T-cell (primary cell): ENCODE data around the gene FOXG1. TPM values are rescaled to one million over a fixed set of nuclear protein-coding genes. Genes with fewer than 3 reads are reported as not detected.

Source experiments
- ATAC-seq, 4 experiments: fragments of 200-7000 bp in 3 of 4; fragments of 150-1000 bp in 1 of 4; cut with Tn5 transposase; replicated peaks in 1 of 4; 1 replicate in 3 of 4; 2 replicates in 1 of 4; pipeline ENCODE4 v1.10.0; 2021; ENCODE audit warnings: moderate library complexity in 3 of 4, mild to moderate bottlenecking in 2 of 4, moderate number of reproducible peaks in 1 of 4
- CTCF ChIA-PET, 2 donors: fragments of 300-600 bp; sonication (Branson Sonifier 250); formaldehyde crosslinking; loops; one replicate each; lab custom pipeline; 2022; ENCODE audit warnings: antibody characterized with exemption in 2 of 2; lab: Charles Lee
- POLR2A ChIA-PET, 2 donors: fragments of 300-600 bp; sonication (Branson Sonifier 250); formaldehyde crosslinking; loops; one replicate each; lab custom pipeline; 2022; ENCODE audit warnings: antibody characterized with exemption in 2 of 2; lab: Charles Lee
- DNase-seq, 35 experiments: peaks; one replicate each; pipeline versions ENCODE4 v3.0.0 to v3.0.0-alpha.2; 2013 to 2023
- H3K27ac ChIP-seq: one replicate; pipeline ENCODE4 v1.5.1; 2013; ENCODE audit warnings: low read length
- H3K27me3 ChIP-seq, 2 experiments: replicated peaks in 1 of 2; 1 replicate in 1 of 2; 2 replicates in 1 of 2; pipeline versions ENCODE4 v1.6.1 to v1.7.0; 2013; ENCODE audit warnings: low read length in 1 of 2, mixed read lengths in 1 of 2; ENCODE audit not compliant: control insufficient read depth in 2 of 2, insufficient read depth in 2 of 2; ENCODE audit errors: extremely low read depth in 1 of 2
- H3K36me3 ChIP-seq, 2 donors: 1 replicate in 1 of 2; 2 replicates in 1 of 2; pipeline versions ENCODE4 v1.6.1 to v1.7.0; 2013; ENCODE audit warnings: low read length in 1 of 2; ENCODE audit not compliant: control insufficient read depth in 2 of 2, insufficient read depth in 1 of 2; ENCODE audit errors: extremely low read depth in 1 of 2
- H3K4me1 ChIP-seq, 2 experiments: 1 replicate in 1 of 2; 2 replicates in 1 of 2; pipeline versions ENCODE4 v1.6.1 to v1.7.0; 2013; ENCODE audit warnings: low read length in 2 of 2, mixed read lengths in 1 of 2; ENCODE audit not compliant: insufficient read depth in 2 of 2, control insufficient read depth in 1 of 2; ENCODE audit errors: extremely low read depth in 1 of 2
- H3K4me3 ChIP-seq, 2 donors: 1 replicate in 1 of 2; 2 replicates in 1 of 2; pipeline versions ENCODE4 v1.5.1 to v1.7.0; 2013; ENCODE audit warnings: mild to moderate bottlenecking in 2 of 2, low read length in 1 of 2, moderate library complexity in 1 of 2; ENCODE audit not compliant: control insufficient read depth in 1 of 2; ENCODE audit errors: extremely low read depth in 1 of 2
- H3K9me3 ChIP-seq: 2 replicates; pipeline ENCODE4 v1.7.0; 2013
- H3K27ac Mint-ChIP-seq, 2 donors: one replicate each; pipeline ENCODE4 v1.8.0; 2020 to 2021; ENCODE audit warnings: mild to moderate bottlenecking in 2 of 2, mixed read lengths in 2 of 2
- H3K27me3 Mint-ChIP-seq, 2 donors: one replicate each; pipeline ENCODE4 v1.8.0; 2021 to 2022; ENCODE audit warnings: mixed read lengths in 2 of 2
- H3K36me3 Mint-ChIP-seq: one replicate; pipeline ENCODE4 v1.8.0; 2021; ENCODE audit warnings: mixed read lengths
- H3K4me1 Mint-ChIP-seq, 3 donors: one replicate each; pipeline ENCODE4 v1.8.0; 2020 to 2022; ENCODE audit warnings: mixed read lengths in 3 of 3, mild to moderate bottlenecking in 1 of 3
- H3K4me3 Mint-ChIP-seq, 3 donors: one replicate each; pipeline ENCODE4 v1.8.0; 2020 to 2022; ENCODE audit warnings: mild to moderate bottlenecking in 3 of 3, mixed read lengths in 3 of 3, moderate library complexity in 3 of 3
- H3K9me3 Mint-ChIP-seq, 3 donors: one replicate each; pipeline ENCODE4 v1.8.0; 2020 to 2022; ENCODE audit warnings: mixed read lengths in 3 of 3
- WGBS: methylation state at CpG from one replicate; pipeline ENCODE4 v1.1.5; 2013; ENCODE audit warnings: missing lambda C conversion rate; ENCODE audit not compliant: insufficient coverage; 5-methylcytosine and 5-hydroxymethylcytosine counted together
- total RNA-seq, 35 experiments: library from RNA in 6 of 35; stranded (reverse) in 6 of 35; fragments of 120-200 nt in 1 of 35; gene quantifications; one replicate each; pipeline versions ENCODE4 v1.2.1 to v1.2.4 and lab custom pipeline; 2013 to 2026

FOXG1 gene
- total RNA-seq, result not detected
- not detected for total RNA-seq (2013)
- 0 to 0.10 (median 0) reads per million in 29 experiments for total RNA-seq (lab: John Stamatoyannopoulos, UW)

GRCh38 chr14:28766469-28766955, at the start of gene FOXG1:
TSS of gene FOXG1 (plus strand) at chr14:28766787. CDS start at chr14:28767280, 493 bp downstream.
- H3K27ac ChIP-seq, result no peak within 1 kb of the TSS
- Mint-ChIP-seq H3K27me3 (peaks cover 52 to 63% of the 10 kb centered on the region in 2 donors), H3K27ac (no peak within 1 kb of the TSS), H3K36me3 (peaks cover 4% of the 10 kb centered on the region), H3K9me3 (no peaks in the 10 kb centered on the region), H3K4me1 (peaks cover 11 to 19% (median 15%) of the 10 kb centered on the region in 3 donors), H3K4me3 (peak within 1 kb of the TSS; percentile 6 to 78 (median 44))
- CTCF ChIA-PET, result no interaction called here
- DNase-seq (no peak), ATAC-seq (no peak)
- peaks cover 0 to 11% of the 10 kb centered on the region in 2 experiments for H3K4me1 ChIP-seq
- H3K36me3 ChIP-seq, result no peaks in the 10 kb centered on the region
- WGBS, result 14% methylated on average over 12 of the region's 58 CpGs
- no peaks in the 10 kb centered on the region for H3K9me3 ChIP-seq
- peak within 1 kb of the TSS in 1 of 2 donors; percentile 54 for H3K4me3 ChIP-seq
- POLR2A ChIA-PET, result no interaction called here
- H3K27me3 ChIP-seq, result peaks cover 10 to 36% of the 10 kb centered on the region in 2 experiments

DNA sequence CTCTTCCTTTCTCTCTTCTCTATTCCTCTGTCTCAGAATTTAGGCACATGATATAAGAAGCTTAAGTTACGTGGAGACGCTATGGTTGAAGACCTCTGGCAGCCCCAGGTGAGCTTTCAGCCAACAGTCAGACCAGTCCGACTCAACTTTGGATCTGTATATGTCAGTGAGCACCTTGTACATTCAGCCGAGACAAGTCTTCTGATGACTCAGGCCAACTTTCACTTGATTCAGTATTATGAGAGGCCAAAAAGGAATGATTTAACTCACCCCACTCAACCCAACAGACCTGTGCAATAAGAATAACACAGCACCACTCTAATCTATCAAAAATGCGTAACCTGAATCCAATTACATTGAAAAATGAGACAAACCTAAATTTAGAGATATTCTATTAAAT, 47.5 kb upstream of the FOXG1 start:
- Mint-ChIP-seq H3K27me3 (no peaks in the 10 kb centered on the region), H3K27ac (no peak overlapping the region), H3K4me3 (no peak overlapping the region), H3K9me3 (peaks cover 16 to 36% (median 20%) of the 10 kb centered on the region in 3 donors), H3K4me1 (no peaks in the 10 kb centered on the region), H3K36me3 (no peaks in the 10 kb centered on the region)
- Histone ChIP-seq H3K27ac (no peak overlapping the region), H3K36me3 (no peaks in the 10 kb centered on the region), H3K9me3 (no peaks in the 10 kb centered on the region), H3K4me3 (no peak overlapping the region), H3K27me3 (no peaks in the 10 kb centered on the region), H3K4me1 (no peaks in the 10 kb centered on the region)
- no peak for DNase-seq
- WGBS, result 92% methylated on average over 2 of the region's 5 CpGs
- POLR2A ChIA-PET, result no interaction called here
- ATAC-seq, result no peak
- CTCF ChIA-PET, result no interaction called here

DNA sequence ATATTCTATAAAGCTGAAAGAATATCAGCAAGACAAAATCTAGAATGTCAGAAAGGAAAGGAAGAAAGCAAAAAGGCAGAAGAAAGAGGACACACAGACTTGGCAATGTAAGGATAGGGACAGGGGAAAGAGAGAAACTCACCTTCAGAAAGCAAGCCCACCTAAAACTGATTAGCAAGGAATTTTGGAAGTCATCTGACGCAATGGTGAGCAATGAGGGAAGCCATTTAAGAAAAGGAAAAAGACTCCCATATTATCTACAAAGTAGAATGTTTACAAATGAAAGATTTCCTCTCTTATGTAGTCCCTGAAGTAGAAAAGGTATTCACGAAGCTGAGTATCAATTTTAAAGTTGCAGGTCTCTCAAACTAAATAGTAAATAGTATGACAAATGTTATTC, 35.2 kb upstream of the FOXG1 start:
- WGBS, result no CpG with 5 or more reads among the region's 2 CpGs
- DNase-seq (no peak), ATAC-seq (no peak)
- Histone ChIP-seq H3K4me1 (no peaks in the 10 kb centered on the region), H3K4me3 (no peak overlapping the region), H3K27ac (no peak overlapping the region), H3K27me3 (no peaks in the 10 kb centered on the region), H3K9me3 (no peaks in the 10 kb centered on the region), H3K36me3 (no peaks in the 10 kb centered on the region)
- Mint-ChIP-seq H3K27me3 (no peaks in the 10 kb centered on the region), H3K4me1 (no peaks in the 10 kb centered on the region), H3K36me3 (no peaks in the 10 kb centered on the region), H3K9me3 (peaks cover 6 to 14% (median 7%) of the 10 kb centered on the region in 3 donors), H3K4me3 (no peak overlapping the region), H3K27ac (no peak overlapping the region)
- ChIA-PET CTCF (no interaction called here), POLR2A (no interaction called here)

GRCh38 chr14:28742171-28742846, 24.3 kb upstream of the FOXG1 start:
- Histone ChIP-seq H3K4me1 (no peaks in the 10 kb centered on the region), H3K4me3 (no peak overlapping the region), H3K27me3 (no peaks in the 10 kb centered on the region), H3K36me3 (no peaks in the 10 kb centered on the region), H3K9me3 (no peaks in the 10 kb centered on the region), H3K27ac (no peak overlapping the region)
- Mint-ChIP-seq H3K27ac (no peak overlapping the region), H3K27me3 (no peaks in the 10 kb centered on the region), H3K4me3 (no peak overlapping the region), H3K36me3 (no peaks in the 10 kb centered on the region), H3K4me1 (no peaks in the 10 kb centered on the region), H3K9me3 (peaks cover 23 to 31% (median 27%) of the 10 kb centered on the region in 3 donors)
- ChIA-PET POLR2A (no interaction called here), CTCF (no interaction called here)
- 60% methylated on average over 1 of the region's 3 CpGs for WGBS
- DNase-seq, result no peak
- no peak for ATAC-seq

- Histone ChIP-seq H3K27ac (no peak overlapping the region), H3K4me1 (no peaks in the 10 kb centered on the region), H3K9me3 (no peaks in the 10 kb centered on the region), H3K36me3 (no peaks in the 10 kb centered on the region), H3K4me3 (no peak overlapping the region), H3K27me3 (no peaks in the 10 kb centered on the region)
- Mint-ChIP-seq H3K36me3 (no peaks in the 10 kb centered on the region), H3K4me3 (no peak overlapping the region), H3K27ac (no peak overlapping the region), H3K27me3 (no peaks in the 10 kb centered on the region), H3K4me1 (no peaks in the 10 kb centered on the region), H3K9me3 (peaks cover 23 to 28% (median 27%) of the 10 kb centered on the region in 3 donors)
- CTCF ChIA-PET, result no interaction called here
- no peak for ATAC-seq
- DNase-seq, result no peak
- POLR2A ChIA-PET, result no interaction called here
Measured at GRCh38 chr14:28744126-28744525, 22.5 kb upstream of the FOXG1 start.

GRCh38 chr14:28745176-28745575, 21.4 kb upstream of the FOXG1 start:
- H3K27me3 ChIP-seq, result no peaks in the 10 kb centered on the region
- H3K4me1 Mint-ChIP-seq, result no peaks in the 10 kb centered on the region
- ATAC-seq (no peak), DNase-seq (no peak)
- H3K4me3 Mint-ChIP-seq, result no peak overlapping the region
- no CpG with 5 or more reads among the region's 1 CpG for WGBS
- CTCF ChIA-PET, result no interaction called here
- POLR2A ChIA-PET, result no interaction called here
- no peak overlapping the region for H3K27ac Mint-ChIP-seq
- H3K36me3 ChIP-seq, result no peaks in the 10 kb centered on the region
- H3K27me3 Mint-ChIP-seq, result no peaks in the 10 kb centered on the region
- no peak overlapping the region for H3K27ac ChIP-seq
- H3K4me1 ChIP-seq, result no peaks in the 10 kb centered on the region
- H3K9me3 Mint-ChIP-seq, result peaks cover 23 to 28% (median 27%) of the 10 kb centered on the region in 3 donors
- no peaks in the 10 kb centered on the region for H3K36me3 Mint-ChIP-seq
- H3K9me3 ChIP-seq, result no peaks in the 10 kb centered on the region
- H3K4me3 ChIP-seq, result no peak overlapping the region
